Measurements from ENCODE around the gene IRAK2. TPM values are rescaled to one million over a fixed set of nuclear protein-coding genes. Genes with fewer than 3 reads are reported as not detected.
A peak's percentile ranks its signal among the peaks of the same experiment; 100 is the strongest.

Gene IRAK2
- total and polyA plus RNA-seq, 2 of the 8 experiments (the other 6 are each of a cell fraction or from before 2014, with no cell fraction given): 1.5 TPM

- TF ChIP-seq MAX (IDR thresholded peaks at IDR 0.05) (0 out of 2 replicates have a peak, but pooled peaks have one; percentile 32), SP1 (IDR thresholded peaks at IDR 0.05; ENCODE audit: low read depth, low read length) (0 out of 2 replicates have a peak, but pooled peaks have one; percentile 48), SAP30 (IDR thresholded peaks at IDR 0.05; ENCODE audit: insufficient read depth, insufficient replicate concordance, low read length) (no peak), BRCA1 (IDR thresholded peaks at IDR 0.05; ENCODE audit: low read depth, low read length) (no peak), TAF7 (optimal IDR thresholded peaks at IDR 0.05; ENCODE audit: borderline replicate concordance, low read depth, low read length) (no peak), TBP (IDR thresholded peaks at IDR 0.05; ENCODE audit: low read depth, low read length) (peak; percentile 53), POU5F1 (IDR thresholded peaks at IDR 0.05; ENCODE audit: low read depth, low read length) (no peak), CTCF (IDR thresholded peaks at IDR 0.05; ENCODE audit: control extremely low read depth in 1 of 3, insufficient read depth in 1 of 3, low read depth in 1 of 3, low read length in 3 of 3) (no peak)
Measured at GRCh38 chr3:10234526-10235230, 70.0 kb downstream of the IRAK2 start (continued).

Data from H1 (cell line).